ENCODE data around the gene ERF. TPM values are rescaled to one million over a fixed set of nuclear protein-coding genes. Genes with fewer than 3 reads are reported as not detected.
A peak's percentile ranks its signal among the peaks of the same experiment; 100 is the strongest.

ERF gene
- total and polyA plus RNA-seq, 5 experiments from 2014 or later, result 2.8 to 47.3 (median 6.2) TPM

GRCh38 chr19:42242512-42243409 is 12.2 kb downstream of the ERF start, which contains the start of gene GSK3A:
Gene GSK3A, minus strand, starts transcription at chr19:42242602. Its CDS starts 137 bp downstream, at chr19:42242465.
- DNase-seq (peak; percentile 90 to 98 (median 96)), ATAC-seq (peak; percentile 76 to 80)
- peak within 1 kb of the TSS; percentile 88 to 99 (median 98) for H3K4me3 Mint-ChIP-seq

DNA sequence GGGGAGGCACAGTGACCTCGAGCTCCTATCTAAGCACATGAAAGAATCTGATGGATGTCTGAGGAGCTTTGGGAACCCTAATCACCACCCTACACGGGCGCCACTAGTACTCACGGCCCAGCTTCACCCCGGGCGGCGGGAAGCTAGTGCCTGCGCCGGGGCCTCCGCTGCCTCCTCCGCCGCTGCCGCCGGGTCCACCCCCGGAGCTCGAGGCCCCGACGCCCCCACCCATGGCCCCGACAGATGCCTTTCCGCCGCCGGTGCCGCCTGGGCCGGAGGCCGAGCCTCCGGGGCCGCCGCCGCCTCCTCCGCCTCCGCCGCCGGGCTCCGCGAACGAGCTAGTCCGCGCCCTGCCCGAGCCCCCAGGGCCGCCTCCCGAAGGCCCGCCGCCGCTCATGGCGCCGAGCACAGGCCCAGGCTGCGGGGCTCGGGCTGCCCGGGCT is 12.8 kb downstream of the ERF start:
- no peak for DNase-seq
- no peak for ATAC-seq
- Mint-ChIP-seq H3K27ac (peak overlapping the region; percentile 74 to 93 (median 90)), H3K36me3 (peaks cover 0 to 15% (median 0%) of the 10 kb centered on the region in 3 donors), H3K9me3 (no peaks in the 10 kb centered on the region), H3K27me3 (no peaks in the 10 kb centered on the region), H3K4me3 (peak overlapping the region; percentile 80 to 92 (median 86)), H3K4me1 (peaks cover 26 to 59% (median 59%) of the 10 kb centered on the region in 4 donors)
- POLR2A ChIA-PET, result interaction anchor here (0.6 to 10.6 kb wide), 15 partner anchors 9 to 878 kb away, joined by 3 to 121 read pairs (median 11); partner anchors contain the start of genes B9D2, CIC, DEDD2 and ERF

More at GRCh38 chr19:42242512-42243409, 12.2 kb downstream of the ERF start, which contains the start of gene GSK3A:
- no peaks in the 10 kb centered on the region for H3K27me3 Mint-ChIP-seq
- POLR2A ChIA-PET, result interaction anchor here (0.5 to 10.6 kb wide), 21 partner anchors 10 to 1822 kb away, joined by 3 to 121 read pairs (median 6); partner anchors contain the start of genes B9D2, CIC, DEDD2 and ERF
- H3K27ac Mint-ChIP-seq, result peak within 1 kb of the TSS; percentile 91 to 99 (median 95)
- no peaks in the 10 kb centered on the region for H3K9me3 Mint-ChIP-seq
- peaks cover 26 to 61% (median 59%) of the 10 kb centered on the region in 4 donors for H3K4me1 Mint-ChIP-seq
- peaks cover 0 to 14% (median 0%) of the 10 kb centered on the region in 3 donors for H3K36me3 Mint-ChIP-seq

DNA sequence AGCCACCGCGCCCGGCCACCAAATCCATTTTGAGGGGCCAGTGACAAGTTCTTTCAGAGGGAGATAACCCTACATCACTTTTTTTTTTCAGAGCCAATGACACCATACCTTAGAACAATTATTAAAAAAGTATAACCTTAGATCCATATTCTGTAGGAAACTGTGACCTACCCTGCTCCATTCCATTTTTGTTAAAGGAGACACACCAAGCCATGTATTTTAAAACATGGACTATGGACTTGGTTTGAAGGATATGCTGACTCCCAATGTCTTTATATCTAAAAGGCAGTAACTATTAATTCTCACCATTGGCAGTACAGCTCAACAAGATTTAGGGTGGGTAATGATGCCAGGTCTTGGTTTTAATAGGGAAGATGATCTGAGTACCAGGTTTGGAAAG is 13.6 kb downstream of the ERF start:
- Mint-ChIP-seq H3K9me3 (no peaks in the 10 kb centered on the region), H3K4me3 (peak overlapping the region; percentile 80 to 92 (median 86)), H3K27me3 (no peaks in the 10 kb centered on the region), H3K4me1 (peaks cover 21 to 60% (median 54%) of the 10 kb centered on the region in 4 donors), H3K36me3 (peaks cover 0 to 23% (median 0%) of the 10 kb centered on the region in 3 donors), H3K27ac (peak overlapping the region in 7 of 10 donors; percentile 55 to 93 (median 90))
- POLR2A ChIA-PET, result interaction anchor here (0.6 to 3.8 kb wide), 9 partner anchors 9 to 61 kb away, joined by 3 to 29 read pairs (median 10); partner anchors contain the start of genes CIC, PAFAH1B3, PRR19 and ZNF526
- no peak for DNase-seq
- ATAC-seq, result no peak

- Mint-ChIP-seq H3K4me3 (peak overlapping the region in 6 of 10 donors; percentile 7 to 64 (median 28)), H3K27me3 (no peaks in the 10 kb centered on the region), H3K4me1 (peaks cover 15 to 49% (median 48%) of the 10 kb centered on the region in 4 donors), H3K9me3 (no peaks in the 10 kb centered on the region), H3K36me3 (peaks cover 0 to 39% (median 0%) of the 10 kb centered on the region in 3 donors), H3K27ac (peak overlapping the region in 8 of 10 donors; percentile 58 to 79 (median 64))
- no peak for DNase-seq
- no peak for ATAC-seq
- POLR2A ChIA-PET, result interaction anchor here (0.5 to 2.6 kb wide), 5 partner anchors 16 to 91 kb away, joined by 3 to 6 read pairs (median 3); no protein-coding TSS in a partner anchor
Measured at GRCh38 chr19:42239544-42240220, 15.2 kb downstream of the ERF start.

DNA sequence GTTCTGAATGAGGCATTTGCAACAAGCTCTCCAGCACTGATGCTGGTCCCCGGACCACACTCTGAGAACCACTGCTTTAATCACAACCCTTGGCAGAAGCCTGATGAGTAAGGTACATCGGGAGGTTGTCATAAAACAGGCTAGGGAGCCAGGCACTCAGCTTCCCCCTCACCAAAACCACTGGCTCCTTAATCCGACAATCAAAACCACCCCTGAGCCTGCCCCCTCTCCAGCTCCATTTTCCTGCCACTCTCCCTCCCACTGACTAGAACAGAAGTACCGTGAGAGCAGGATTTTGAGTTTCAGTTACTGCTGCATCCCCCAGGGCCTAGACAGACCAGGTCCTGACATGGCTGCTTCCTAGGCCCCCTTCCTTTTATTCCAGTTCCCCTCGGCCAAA is 19.7 kb downstream of the ERF start:
- Mint-ChIP-seq H3K4me3 (no peak overlapping the region), H3K36me3 (peaks cover 0 to 78% (median 0%) of the 10 kb centered on the region in 3 donors), H3K27ac (peak overlapping the region in 5 of 10 donors; percentile 40 to 77 (median 60)), H3K27me3 (no peaks in the 10 kb centered on the region), H3K4me1 (peaks cover 10 to 36% (median 17%) of the 10 kb centered on the region in 4 donors), H3K9me3 (no peaks in the 10 kb centered on the region)
- ATAC-seq (no peak), DNase-seq (no peak)
- POLR2A ChIA-PET, result interaction anchor here (0.5 to 1.9 kb wide), 6 partner anchors 11 to 50 kb away, joined by 3 to 6 read pairs (median 4); partner anchors contain the start of gene ZNF526

DNA sequence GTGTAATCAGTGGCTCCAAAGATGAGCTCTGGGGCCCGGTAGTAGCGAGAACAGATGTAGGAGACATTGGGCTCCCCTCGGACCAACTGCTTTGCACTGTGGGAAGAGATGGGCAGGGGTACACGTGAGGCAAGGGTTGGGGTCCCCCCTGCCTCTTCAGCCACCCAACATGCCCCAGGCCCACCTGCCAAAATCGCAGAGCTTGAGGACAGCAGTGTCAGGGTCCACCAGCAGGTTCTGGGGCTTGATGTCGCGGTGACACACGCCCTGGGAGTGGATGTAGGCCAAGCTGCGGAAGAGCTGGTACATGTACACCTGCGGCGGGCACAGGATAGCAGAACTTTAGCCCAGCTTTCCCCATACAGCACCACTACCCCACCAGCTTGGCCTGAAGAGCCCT is 20.6 kb downstream of the ERF start:
- Mint-ChIP-seq H3K4me3 (no peak overlapping the region), H3K27me3 (no peaks in the 10 kb centered on the region), H3K9me3 (no peaks in the 10 kb centered on the region), H3K27ac (peak overlapping the region in 2 of 10 donors; percentile 58 to 69), H3K36me3 (peaks cover 0 to 78% (median 0%) of the 10 kb centered on the region in 3 donors), H3K4me1 (peaks cover 10 to 34% (median 14%) of the 10 kb centered on the region in 4 donors)
- POLR2A ChIA-PET, result interaction anchor here (1.2 to 1.9 kb wide), 3 partner anchors 10 to 35 kb away, joined by 4 to 5 read pairs (median 5); partner anchors contain the start of gene ZNF526
- DNase-seq (no peak), ATAC-seq (no peak)

GRCh38 chr19:42233678-42234292 is 21.1 kb downstream of the ERF start:
- H3K27ac Mint-ChIP-seq, result peak overlapping the region in 8 of 10 donors; percentile 38 to 83 (median 60)
- peaks cover 6 to 34% (median 14%) of the 10 kb centered on the region in 4 donors for H3K4me1 Mint-ChIP-seq
- no peak for DNase-seq
- H3K27me3 Mint-ChIP-seq, result no peaks in the 10 kb centered on the region
- POLR2A ChIA-PET, result interaction anchor here (1.2 to 1.9 kb wide), 3 partner anchors 9 to 35 kb away, joined by 4 to 5 read pairs (median 5); partner anchors contain the start of gene ZNF526
- ATAC-seq, result no peak
- H3K4me3 Mint-ChIP-seq, result no peak overlapping the region
- H3K36me3 Mint-ChIP-seq, result peaks cover 0 to 76% (median 0%) of the 10 kb centered on the region in 3 donors
- no peaks in the 10 kb centered on the region for H3K9me3 Mint-ChIP-seq

- ATAC-seq, result no peak
- no peaks in the 10 kb centered on the region for H3K9me3 Mint-ChIP-seq
- DNase-seq, result no peak
- peaks cover 0 to 80% (median 0%) of the 10 kb centered on the region in 3 donors for H3K36me3 Mint-ChIP-seq
- peaks cover 6 to 39% (median 16%) of the 10 kb centered on the region in 4 donors for H3K4me1 Mint-ChIP-seq
- peak overlapping the region in 4 of 10 donors; percentile 38 to 83 (median 54) for H3K27ac Mint-ChIP-seq
- POLR2A ChIA-PET, result no interaction called here
- no peak overlapping the region for H3K4me3 Mint-ChIP-seq
- no peaks in the 10 kb centered on the region for H3K27me3 Mint-ChIP-seq
Measured at GRCh38 chr19:42233106-42233505, 21.8 kb downstream of the ERF start.

DNA sequence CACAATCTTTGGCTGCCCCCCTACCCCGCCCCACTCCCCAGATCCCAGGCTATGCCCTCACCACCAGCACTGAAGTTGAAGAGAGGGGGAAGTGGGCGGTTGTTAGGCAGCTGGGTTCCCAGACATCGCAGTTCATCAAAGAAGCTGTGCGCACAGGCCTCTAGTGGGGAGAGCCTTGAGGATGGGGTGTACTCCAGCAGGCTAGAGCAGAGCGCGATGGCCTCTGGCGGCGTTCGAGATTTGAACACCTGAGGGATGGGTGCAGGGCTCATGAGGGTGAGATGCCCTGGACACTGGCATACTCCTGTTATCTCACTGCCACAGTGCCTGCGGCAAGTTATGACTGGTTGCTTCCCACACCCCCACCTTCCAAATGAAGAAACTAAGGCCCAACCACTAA is 22.5 kb downstream of the ERF start:
- ATAC-seq (no peak), DNase-seq (no peak)
- H3K27me3 Mint-ChIP-seq, result no peaks in the 10 kb centered on the region
- POLR2A ChIA-PET, result no interaction called here
- H3K27ac Mint-ChIP-seq, result peak overlapping the region in 1 of 10 donors; percentile 43
- peaks cover 6 to 39% (median 16%) of the 10 kb centered on the region in 4 donors for H3K4me1 Mint-ChIP-seq
- H3K4me3 Mint-ChIP-seq, result peak overlapping the region in 1 of 10 donors; percentile 29
- no peaks in the 10 kb centered on the region for H3K9me3 Mint-ChIP-seq
- peaks cover 0 to 84% (median 0%) of the 10 kb centered on the region in 3 donors for H3K36me3 Mint-ChIP-seq

- ATAC-seq, result no peak
- no peaks in the 10 kb centered on the region for H3K27me3 Mint-ChIP-seq
- POLR2A ChIA-PET, result interaction anchor here (1.2 kb wide), 1 partner anchor 10 kb away, joined by 3 read pairs; no protein-coding TSS in a partner anchor
Measured at GRCh38 chr19:42230571-42230970, 24.4 kb downstream of the ERF start.

DNA sequence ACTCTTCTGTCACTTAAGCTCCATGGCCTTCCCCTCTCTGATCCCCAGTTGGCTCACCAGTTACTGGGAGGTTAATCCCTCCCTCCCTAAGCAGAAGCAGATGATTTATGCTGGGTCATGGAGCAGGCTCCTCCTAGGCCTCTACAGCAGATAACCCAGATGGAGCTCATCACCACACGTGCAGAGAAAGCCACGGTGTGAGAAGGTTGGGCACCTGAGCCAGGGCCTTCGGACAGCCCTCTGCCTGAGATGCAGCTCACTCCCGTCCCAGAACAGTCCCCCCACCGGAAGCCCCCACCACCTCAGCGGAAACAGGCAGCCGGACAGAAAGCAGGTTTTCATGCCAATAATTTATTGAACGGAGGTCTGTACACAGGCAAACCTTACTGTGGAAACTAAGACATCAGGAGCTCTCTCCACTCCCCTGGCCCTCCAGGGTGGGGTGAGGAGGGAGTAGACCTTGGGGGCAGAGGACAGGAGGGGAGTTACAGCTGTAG is 25.0 kb downstream of the ERF start:
- Mint-ChIP-seq H3K27me3 (no peaks in the 10 kb centered on the region), H3K4me3 (no peak overlapping the region), H3K9me3 (no peaks in the 10 kb centered on the region), H3K4me1 (peaks cover 7 to 42% (median 21%) of the 10 kb centered on the region in 4 donors), H3K27ac (peak overlapping the region in 4 of 10 donors; percentile 28 to 68 (median 65)), H3K36me3 (peaks cover 0 to 86% (median 5%) of the 10 kb centered on the region in 3 donors)
- POLR2A ChIA-PET, result interaction anchor here (1.2 kb wide), 1 partner anchor 11 kb away, joined by 3 read pairs; no protein-coding TSS in a partner anchor
- DNase-seq, result no peak
- ATAC-seq, result no peak

More at GRCh38 chr19:42230571-42230970, 24.4 kb downstream of the ERF start:
- Mint-ChIP-seq H3K9me3 (no peaks in the 10 kb centered on the region), H3K4me3 (no peak overlapping the region), H3K36me3 (peaks cover 0 to 87% (median 5%) of the 10 kb centered on the region in 3 donors), H3K27ac (peak overlapping the region in 3 of 10 donors; percentile 22 to 64 (median 33)), H3K4me1 (peaks cover 7 to 42% (median 23%) of the 10 kb centered on the region in 4 donors)
- no peak for DNase-seq
